Esophagus squamous epithelium (tissue), 4 donors: ENCODE results near the gene TICRR.

Experiments used
- POLR2A ChIP-seq, 4 donors: fragments of 450-650 bp; IDR thresholded peaks; one replicate each; pipeline ENCODE4 v1.6.1; 2017; ENCODE audit warnings: antibody characterized with exemption in 4 of 4, mild to moderate bottlenecking in 4 of 4, moderate library complexity in 3 of 4
- TF ChIP-seq, protein P1 (sequence below), 6 experiments: fragments of 450-650 bp in 4 of 6; fragments of 200-600 bp in 2 of 6; sonication (generic) in 2 of 6; IDR thresholded peaks; one replicate each; pipeline ENCODE4 v1.5.1; 2016 to 2019; ENCODE audit warnings: antibody characterized with exemption in 6 of 6, mild to moderate bottlenecking in 4 of 6, moderate library complexity in 4 of 6

GRCh38 chr15:89653578-89653977 is 78.3 kb downstream of the TICRR start:
- TF ChIP-seq, protein P1, sequence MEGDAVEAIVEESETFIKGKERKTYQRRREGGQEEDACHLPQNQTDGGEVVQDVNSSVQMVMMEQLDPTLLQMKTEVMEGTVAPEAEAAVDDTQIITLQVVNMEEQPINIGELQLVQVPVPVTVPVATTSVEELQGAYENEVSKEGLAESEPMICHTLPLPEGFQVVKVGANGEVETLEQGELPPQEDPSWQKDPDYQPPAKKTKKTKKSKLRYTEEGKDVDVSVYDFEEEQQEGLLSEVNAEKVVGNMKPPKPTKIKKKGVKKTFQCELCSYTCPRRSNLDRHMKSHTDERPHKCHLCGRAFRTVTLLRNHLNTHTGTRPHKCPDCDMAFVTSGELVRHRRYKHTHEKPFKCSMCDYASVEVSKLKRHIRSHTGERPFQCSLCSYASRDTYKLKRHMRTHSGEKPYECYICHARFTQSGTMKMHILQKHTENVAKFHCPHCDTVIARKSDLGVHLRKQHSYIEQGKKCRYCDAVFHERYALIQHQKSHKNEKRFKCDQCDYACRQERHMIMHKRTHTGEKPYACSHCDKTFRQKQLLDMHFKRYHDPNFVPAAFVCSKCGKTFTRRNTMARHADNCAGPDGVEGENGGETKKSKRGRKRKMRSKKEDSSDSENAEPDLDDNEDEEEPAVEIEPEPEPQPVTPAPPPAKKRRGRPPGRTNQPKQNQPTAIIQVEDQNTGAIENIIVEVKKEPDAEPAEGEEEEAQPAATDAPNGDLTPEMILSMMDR (IDR thresholded peaks at IDR 0.05), result no peak
- TF ChIP-seq POLR2A (IDR thresholded peaks at IDR 0.05), result no peak
